Glutamatergic neuron (in vitro differentiated cells): ENCODE data around the gene XYLT1. TPM values are rescaled to one million over a fixed set of nuclear protein-coding genes. Genes with fewer than 3 reads are reported as not detected.
"Not testable (repeated sequence)": the region's sequence is repeated elsewhere in the genome, so short reads cannot be mapped to it uniquely, and the experiment has no call there.

Experiments used
- DNase-seq: peaks from one replicate; pipeline ENCODE4 v3.0.0; 2022
- H3K27ac Mint-ChIP-seq: one replicate; pipeline ENCODE4 v1.8.0; 2020; ENCODE audit warnings: mild to moderate bottlenecking, mixed read lengths, inconsistent platforms; ENCODE audit not compliant: unreplicated experiment
- H3K27me3 Mint-ChIP-seq: one replicate; pipeline ENCODE4 v1.8.0; 2020; ENCODE audit warnings: mild to moderate bottlenecking, moderate library complexity, mixed read lengths, inconsistent platforms; ENCODE audit not compliant: unreplicated experiment
- H3K36me3 Mint-ChIP-seq: one replicate; pipeline ENCODE4 v1.8.0; 2020; ENCODE audit warnings: mild to moderate bottlenecking, mixed read lengths, inconsistent platforms; ENCODE audit not compliant: unreplicated experiment
- H3K4me1 Mint-ChIP-seq: one replicate; pipeline ENCODE4 v1.8.0; 2020; ENCODE audit warnings: mild to moderate bottlenecking, low read depth, mixed read lengths, inconsistent platforms; ENCODE audit not compliant: unreplicated experiment
- H3K4me3 Mint-ChIP-seq: one replicate; pipeline ENCODE4 v1.8.0; 2020; ENCODE audit warnings: mild to moderate bottlenecking, mixed read lengths, inconsistent platforms; ENCODE audit not compliant: unreplicated experiment
- H3K9me3 Mint-ChIP-seq: one replicate; pipeline ENCODE4 v1.8.0; 2020; ENCODE audit warnings: mild to moderate bottlenecking, moderate library complexity, mixed read lengths, inconsistent platforms; ENCODE audit not compliant: unreplicated experiment
- CTCF ChIP-seq: fragments of 200-600 bp; sonication (generic); IDR thresholded peaks from one replicate; pipeline ENCODE4 v1.5.0; 2021; ENCODE audit not compliant: partially characterized antibody, unreplicated experiment
- total RNA-seq: library from RNA; stranded (reverse); fragmentation: NEBNext Ultra II Directional; extraction: Animal tissue kit (Norgen Biotek cat#: 25700); gene quantifications from one replicate; pipeline ENCODE4 v1.2.1, GENCODE V29; 2021; ENCODE audit not compliant: unreplicated experiment

Gene XYLT1
- total RNA-seq, 1 donor from 2014 or later, result 18.4 TPM

- Mint-ChIP-seq H3K4me3 (no peak overlapping the region), H3K27me3 (peaks cover 3% of the 10 kb centered on the region), H3K27ac (no peak overlapping the region)
Observed at GRCh38 chr16:17488506-17488905, 17.7 kb upstream of the XYLT1 start.

GRCh38 chr16:17483351-17483750 lies 12.6 kb upstream of the XYLT1 start:
- H3K27me3 Mint-ChIP-seq, result peaks cover 6% of the 10 kb centered on the region
- no peak overlapping the region for H3K4me3 Mint-ChIP-seq
- H3K27ac Mint-ChIP-seq, result no peak overlapping the region
- H3K36me3 Mint-ChIP-seq, result peaks cover 12% of the 10 kb centered on the region
- no peaks in the 10 kb centered on the region for H3K4me1 Mint-ChIP-seq
- H3K9me3 Mint-ChIP-seq, result peaks cover 5% of the 10 kb centered on the region
- no peak for TF ChIP-seq CTCF
- no peak for DNase-seq

More at GRCh38 chr16:17488506-17488905, 17.7 kb upstream of the XYLT1 start:
- no peak for DNase-seq
- Mint-ChIP-seq H3K36me3 (no peaks in the 10 kb centered on the region), H3K9me3 (peaks cover 2% of the 10 kb centered on the region), H3K4me1 (no peaks in the 10 kb centered on the region)
- no peak for TF ChIP-seq CTCF

GRCh38 chr16:17482341-17482740 lies 11.6 kb upstream of the XYLT1 start:
- DNase-seq, result not testable (repeated sequence)

GRCh38 chr16:17481736-17482135 lies 11.0 kb upstream of the XYLT1 start:
- peaks cover 6% of the 10 kb centered on the region for H3K27me3 Mint-ChIP-seq
- no peak overlapping the region for H3K27ac Mint-ChIP-seq
- no peaks in the 10 kb centered on the region for H3K4me1 Mint-ChIP-seq
- DNase-seq, result no peak
- H3K36me3 Mint-ChIP-seq, result peaks cover 12% of the 10 kb centered on the region
- peaks cover 5% of the 10 kb centered on the region for H3K9me3 Mint-ChIP-seq
- no peak overlapping the region for H3K4me3 Mint-ChIP-seq
- TF ChIP-seq CTCF, result no peak

More at GRCh38 chr16:17482341-17482740, 11.6 kb upstream of the XYLT1 start:
- not testable (repeated sequence) for H3K27me3 Mint-ChIP-seq, H3K27ac Mint-ChIP-seq, H3K9me3 Mint-ChIP-seq, H3K4me3 Mint-ChIP-seq, H3K4me1 Mint-ChIP-seq
- H3K36me3 Mint-ChIP-seq, result peaks cover 12% of the 10 kb centered on the region

GRCh38 chr16:17477260-17477545 lies 6.4 kb upstream of the XYLT1 start:
- H3K9me3 Mint-ChIP-seq, H3K27ac Mint-ChIP-seq, H3K27me3 Mint-ChIP-seq, DNase-seq, H3K4me1 Mint-ChIP-seq, H3K4me3 Mint-ChIP-seq: not testable (repeated sequence)
- peaks cover 12% of the 10 kb centered on the region for H3K36me3 Mint-ChIP-seq

- H3K27me3 Mint-ChIP-seq, result peaks cover 4% of the 10 kb centered on the region
- TF ChIP-seq CTCF, result peak; percentile 41
- peak; percentile 57 for DNase-seq
- peaks cover 12% of the 10 kb centered on the region for H3K36me3 Mint-ChIP-seq
- H3K4me3 Mint-ChIP-seq, result no peak overlapping the region
- H3K4me1 Mint-ChIP-seq, result peaks cover 4% of the 10 kb centered on the region
- H3K27ac Mint-ChIP-seq, result no peak overlapping the region
- H3K9me3 Mint-ChIP-seq, result peaks cover 9% of the 10 kb centered on the region
Observed at GRCh38 chr16:17476414-17477259, 5.9 kb upstream of the XYLT1 start.
